Endodermal cell (in vitro differentiated cells): ENCODE data around the gene GTPBP10. TPM values are rescaled to one million over a fixed set of nuclear protein-coding genes. Genes with fewer than 3 reads are reported as not detected.
A peak's percentile ranks its signal among the peaks of the same experiment; 100 is the strongest.

ENCODE experiments used
- DNase-seq: peaks from one replicate; pipeline ENCODE4 v3.0.0-alpha.2; 2017
- H3K27ac ChIP-seq: 2 replicates; pipeline ENCODE4 v1.5.1; 2013; ENCODE audit warnings: mild to moderate bottlenecking, low read depth, low read length, moderate library complexity
- H3K27me3 ChIP-seq: 2 replicates; pipeline ENCODE4 v1.6.1; 2013; ENCODE audit warnings: mild to moderate bottlenecking, low read length, moderate library complexity; ENCODE audit not compliant: insufficient read depth, control insufficient read depth, poor library complexity, severe bottlenecking
- H3K36me3 ChIP-seq: 2 replicates; pipeline ENCODE4 v1.7.0; 2013; ENCODE audit warnings: mild to moderate bottlenecking, low read length, moderate library complexity; ENCODE audit not compliant: control insufficient read depth, insufficient read depth
- H3K4me1 ChIP-seq: one replicate; pipeline ENCODE4 v1.7.0; 2013; ENCODE audit warnings: low read length; ENCODE audit not compliant: control insufficient read depth, insufficient read depth
- H3K4me3 ChIP-seq: 2 replicates; pipeline ENCODE4 v1.5.1; 2013; ENCODE audit warnings: mild to moderate bottlenecking, low read length, moderate library complexity
- H3K9ac ChIP-seq: 2 replicates; pipeline ENCODE4 v1.6.1; 2013; ENCODE audit warnings: mild to moderate bottlenecking, low read length, moderate library complexity; ENCODE audit not compliant: poor library complexity, severe bottlenecking; ENCODE audit errors: extremely low read depth
- H3K9me3 ChIP-seq: 2 replicates; pipeline ENCODE4 v1.6.1; 2013; ENCODE audit warnings: mild to moderate bottlenecking, low read length, moderate library complexity; ENCODE audit not compliant: control insufficient read depth
- H3K27ac Mint-ChIP-seq: 2 replicates; pipeline ENCODE4 v1.8.0; 2020; ENCODE audit warnings: mixed read lengths
- H3K27me3 Mint-ChIP-seq: 2 replicates; pipeline ENCODE4 v1.8.0; 2021; ENCODE audit warnings: mild to moderate bottlenecking, mixed read lengths; ENCODE audit not compliant: insufficient read depth
- H3K36me3 Mint-ChIP-seq: 2 replicates; pipeline ENCODE4 v1.8.0; 2020; ENCODE audit warnings: low read depth, mixed read lengths
- H3K4me1 Mint-ChIP-seq: 2 replicates; pipeline ENCODE4 v1.8.0; 2020; ENCODE audit warnings: mixed read lengths
- H3K4me3 Mint-ChIP-seq: 2 replicates; pipeline ENCODE4 v1.8.0; 2020; ENCODE audit warnings: mild to moderate bottlenecking, moderate library complexity, mixed read lengths
- H3K9me3 Mint-ChIP-seq: 2 replicates; pipeline ENCODE4 v1.8.0; 2020; ENCODE audit warnings: mild to moderate bottlenecking, mixed read lengths
- CTCF ChIP-seq: fragments of 200-600 bp; sonication (generic); conservative IDR thresholded peaks from 2 replicates; pipeline ENCODE4 v1.5.0; 2021; ENCODE audit warnings: antibody characterized with exemption, mild to moderate bottlenecking
- WGBS, 2 experiments: methylation state at CpG; one replicate each; pipeline versions ENCODE4 v1.1.5 to v1.1.7; 2013; ENCODE audit warnings: missing lambda C conversion rate in 2 of 2, mixed read lengths in 1 of 2; ENCODE audit not compliant: insufficient coverage in 1 of 2, insufficient read length in 1 of 2; 5-methylcytosine and 5-hydroxymethylcytosine counted together
- total RNA-seq, 2 donors: library from RNA; stranded (reverse); fragmentation: NEBNext Ultra II Directional in 1 of 2; extraction: Animal tissue kit (Norgen Biotek cat#: 25700) in 1 of 2; gene quantifications; 2 replicates in 1 of 2; 3 replicates in 1 of 2; pipeline ENCODE4 v1.2.1, GENCODE V29; 2021

Gene GTPBP10
- total RNA-seq, 2 donors from 2014 or later: 24.5 to 26.3 TPM

GRCh38 chr7:90312745-90313144 is 33.8 kb upstream of the GTPBP10 start:
- Histone ChIP-seq H3K9ac (no peak overlapping the region), H3K4me1 (peaks cover 14% of the 10 kb centered on the region), H3K4me3 (no peak overlapping the region), H3K27me3 (peaks cover 12% of the 10 kb centered on the region), H3K27ac (no peak overlapping the region), H3K9me3 (no peaks in the 10 kb centered on the region), H3K36me3 (no peaks in the 10 kb centered on the region)
- Mint-ChIP-seq H3K27ac (no peak overlapping the region), H3K36me3 (no peaks in the 10 kb centered on the region), H3K4me1 (peaks cover 13% of the 10 kb centered on the region), H3K27me3 (peaks cover 15% of the 10 kb centered on the region), H3K4me3 (no peak overlapping the region), H3K9me3 (no peaks in the 10 kb centered on the region)
- 92% methylated on average over 2 of the region's 2 CpGs; no CpG with 5 or more reads in 1 of the 2 experiments for WGBS, 2 experiments
- peak; percentile 64 for TF ChIP-seq CTCF
- DNase-seq: no peak

GRCh38 chr7:90313907-90314306 is 32.6 kb upstream of the GTPBP10 start:
- no peak overlapping the region for H3K9ac ChIP-seq
- Mint-ChIP-seq H3K36me3 (no peaks in the 10 kb centered on the region), H3K27ac (no peak overlapping the region), H3K27me3 (peaks cover 23% of the 10 kb centered on the region), H3K4me1 (peaks cover 13% of the 10 kb centered on the region), H3K4me3 (no peak overlapping the region), H3K9me3 (no peaks in the 10 kb centered on the region)
- H3K36me3 ChIP-seq: no peaks in the 10 kb centered on the region
- H3K9me3 ChIP-seq: no peaks in the 10 kb centered on the region
- peaks cover 24% of the 10 kb centered on the region for H3K27me3 ChIP-seq
- H3K4me3 ChIP-seq: no peak overlapping the region
- WGBS, 2 experiments: 91 to 100% methylated on average over 3 to 4 of the region's 4 CpGs
- peaks cover 14% of the 10 kb centered on the region for H3K4me1 ChIP-seq
- TF ChIP-seq CTCF: no peak
- no peak for DNase-seq
- no peak overlapping the region for H3K27ac ChIP-seq

- H3K36me3 ChIP-seq: no peaks in the 10 kb centered on the region
- no peak for DNase-seq
These were observed 26.5 kb upstream of the GTPBP10 start for GRCh38 chr7:90320014-90320413.

More at GRCh38 chr7:90320014-90320413, 26.5 kb upstream of the GTPBP10 start:
- Histone ChIP-seq H3K27me3 (peaks cover 75% of the 10 kb centered on the region), H3K4me3 (no peak overlapping the region), H3K4me1 (no peaks in the 10 kb centered on the region), H3K27ac (no peak overlapping the region), H3K9ac (no peak overlapping the region), H3K9me3 (no peaks in the 10 kb centered on the region)
- WGBS, 2 experiments: 89 to 97% methylated on average over 4 to 7 of the region's 7 CpGs
- Mint-ChIP-seq H3K4me1 (peaks cover 4% of the 10 kb centered on the region), H3K27me3 (peaks cover 71% of the 10 kb centered on the region), H3K9me3 (no peaks in the 10 kb centered on the region), H3K27ac (no peak overlapping the region), H3K4me3 (peak overlapping the region; percentile 43), H3K36me3 (no peaks in the 10 kb centered on the region)
- no peak for TF ChIP-seq CTCF
